Left cardiac atrium (tissue), 4 donors: ENCODE results near the gene REC8. TPM values are rescaled to one million over a fixed set of nuclear protein-coding genes. Genes with fewer than 3 reads are reported as not detected.
"Not testable (repeated sequence)": the region's sequence is repeated elsewhere in the genome, so short reads cannot be mapped to it uniquely, and the experiment has no call there.

Experiments used
- ATAC-seq, 2 donors: fragments of 200-7000 bp; cut with Tn5 transposase; one replicate each; pipeline ENCODE4 v1.9.1; 2020; ENCODE audit warnings: mild to moderate bottlenecking in 2 of 2, moderate library complexity in 2 of 2
- DNase-seq: peaks from one replicate; pipeline ENCODE4 v3.0.0-alpha.2; 2020
- intact Hi-C, 2 donors: fragments of 100-400 bp; cut with DNase I; formaldehyde crosslinking; loops; one replicate each; pipeline versions ENCODE4 v1.14.1 to v1.15.1; 2022 to 2023
- total RNA-seq, 2 donors: library from RNA; stranded (reverse); fragmentation: NEBNext Ultra II Directional; extraction: Animal tissue kit (Norgen Biotek cat#: 25700); gene quantifications; one replicate each; pipeline ENCODE4 v1.2.1, GENCODE V29; 2021
- donor health status: DM: no; HTN: yes; CAD: no.
- donor health status: DM: no; HTN: yes; CAD: no; lungs with severe emphysema.
- donor health status: DM: yes; HTN: yes; CAD: no.
- donor health status: Dilated cardiomyopathy.

The REC8 gene
- total RNA-seq, 2 donors from 2014 or later, result 8.4 to 8.9 TPM

DNA sequence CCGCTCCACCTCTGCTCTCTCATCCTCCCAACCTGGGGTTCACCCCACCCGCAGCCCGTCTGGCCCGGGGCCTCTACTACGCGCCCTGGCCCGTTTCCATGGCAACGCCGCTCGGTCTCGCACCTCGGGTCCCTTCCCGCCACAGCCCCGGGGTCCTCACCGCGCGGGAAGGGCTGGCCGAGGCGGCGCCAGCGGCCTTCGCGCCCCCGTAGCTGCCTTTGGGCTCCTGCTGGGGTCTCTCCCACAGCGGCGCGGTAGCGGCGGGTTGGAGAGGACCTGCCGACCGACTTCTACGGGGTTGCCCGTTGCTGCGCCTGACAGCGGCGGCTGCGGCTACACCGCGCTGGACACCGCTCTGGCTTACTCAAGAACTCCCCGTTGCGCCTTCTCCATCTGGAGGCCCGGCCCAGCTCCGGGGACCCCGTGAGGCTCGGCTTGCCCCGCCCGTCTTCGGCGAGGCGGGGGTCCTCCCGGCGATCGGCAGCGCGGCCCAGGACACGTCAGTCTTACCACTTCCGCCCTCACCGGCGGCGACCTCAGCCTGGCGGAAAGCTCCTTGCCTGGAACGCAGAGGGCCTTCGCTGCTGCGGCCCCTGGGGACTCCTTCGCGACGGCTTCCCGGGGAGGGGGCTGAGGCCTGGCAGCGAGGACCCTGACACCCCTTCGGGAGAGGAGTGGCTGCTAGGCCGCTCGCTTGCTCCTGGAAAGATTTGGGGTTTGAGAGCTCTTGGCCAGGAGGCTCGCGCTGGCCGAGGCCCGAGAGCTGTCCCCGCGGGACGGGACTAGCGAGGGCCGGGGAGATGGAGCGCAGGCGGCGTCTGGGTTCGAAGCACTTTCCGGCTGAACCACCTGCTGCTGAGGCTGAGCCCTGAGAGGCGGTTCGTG, 23.5 kb downstream of the REC8 start, which contains the start of gene TM9SF1:
TSS of gene TM9SF1 (minus strand) at position 256 of the 885 bp plus-strand sequence. CDS start 422 bp downstream, outside the sequence.
- peak; percentile 92 for DNase-seq
- intact Hi-C loops, result no loop called here
- peak; percentile 96 for ATAC-seq

DNA sequence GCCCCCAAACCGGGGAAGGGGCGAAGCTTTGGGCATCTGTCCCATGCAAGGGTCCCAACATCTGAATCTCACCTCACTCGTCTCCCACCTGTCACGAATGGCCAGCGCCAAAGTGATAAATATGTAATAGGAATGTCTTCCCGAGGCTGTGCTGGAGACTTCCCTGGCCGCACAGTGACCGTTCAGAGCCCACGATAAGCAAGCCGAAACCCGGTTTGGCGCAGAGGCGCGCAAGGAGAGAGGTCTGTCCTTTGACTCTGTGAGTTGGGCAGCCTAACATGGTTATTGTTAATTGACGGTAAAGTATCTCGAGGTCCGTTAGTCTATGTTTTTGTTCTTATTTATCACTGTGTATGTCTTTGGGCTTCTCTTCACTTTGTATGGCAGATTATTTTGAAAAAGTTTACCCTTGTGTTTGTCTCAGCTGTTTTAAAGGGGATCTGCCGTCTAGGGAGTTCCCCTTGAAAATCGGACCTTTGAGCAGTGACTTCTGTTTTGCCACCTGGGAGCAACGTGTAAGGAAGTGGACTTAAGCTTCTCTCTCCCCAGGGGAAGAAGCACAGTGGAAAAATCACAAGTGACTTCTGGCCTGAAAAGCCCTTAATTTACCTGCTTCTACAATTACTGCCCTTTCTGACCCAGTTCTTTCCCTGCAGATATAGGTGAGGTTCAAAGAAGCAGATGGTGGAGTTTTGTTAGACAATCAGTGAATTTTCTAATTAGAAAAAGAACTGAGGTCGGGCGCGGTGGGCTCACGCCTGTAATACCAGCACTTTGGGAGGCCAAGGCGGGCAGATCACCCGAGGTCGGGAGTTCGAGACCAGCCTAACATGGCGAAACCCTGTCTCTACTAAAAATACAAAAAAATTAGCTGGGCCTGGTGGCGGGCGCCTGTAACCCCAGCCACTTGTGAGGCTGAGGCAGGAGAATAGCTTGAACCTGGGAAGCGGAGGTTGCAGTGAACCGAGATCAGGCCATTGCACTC, 24.5 kb downstream of the REC8 start:
- peak; percentile 38 to 40 for ATAC-seq
- no peak for DNase-seq
- intact Hi-C loops, result no loop called here

DNA sequence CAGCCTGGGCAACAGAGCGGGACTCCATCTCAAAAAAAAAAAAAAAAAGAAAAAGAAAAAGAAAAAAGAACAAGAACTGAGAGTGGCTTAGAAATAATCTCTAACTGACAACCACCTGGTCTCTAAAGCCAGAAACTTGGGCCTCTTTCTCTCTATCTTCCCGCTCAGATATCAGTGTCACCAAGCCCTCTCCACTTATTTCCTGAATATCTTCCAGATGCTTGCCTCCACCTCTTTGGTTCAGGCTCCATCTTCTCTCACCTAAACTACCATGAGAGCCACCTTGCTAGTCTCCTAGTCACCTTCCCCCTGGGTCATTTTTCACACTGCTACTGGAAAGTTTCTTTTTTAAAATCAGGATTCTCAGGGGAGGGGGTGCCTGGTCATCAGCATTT, 25.2 kb downstream of the REC8 start:
- DNase-seq (no peak), ATAC-seq (no peak)
- intact Hi-C loops, result no loop called here

DNA sequence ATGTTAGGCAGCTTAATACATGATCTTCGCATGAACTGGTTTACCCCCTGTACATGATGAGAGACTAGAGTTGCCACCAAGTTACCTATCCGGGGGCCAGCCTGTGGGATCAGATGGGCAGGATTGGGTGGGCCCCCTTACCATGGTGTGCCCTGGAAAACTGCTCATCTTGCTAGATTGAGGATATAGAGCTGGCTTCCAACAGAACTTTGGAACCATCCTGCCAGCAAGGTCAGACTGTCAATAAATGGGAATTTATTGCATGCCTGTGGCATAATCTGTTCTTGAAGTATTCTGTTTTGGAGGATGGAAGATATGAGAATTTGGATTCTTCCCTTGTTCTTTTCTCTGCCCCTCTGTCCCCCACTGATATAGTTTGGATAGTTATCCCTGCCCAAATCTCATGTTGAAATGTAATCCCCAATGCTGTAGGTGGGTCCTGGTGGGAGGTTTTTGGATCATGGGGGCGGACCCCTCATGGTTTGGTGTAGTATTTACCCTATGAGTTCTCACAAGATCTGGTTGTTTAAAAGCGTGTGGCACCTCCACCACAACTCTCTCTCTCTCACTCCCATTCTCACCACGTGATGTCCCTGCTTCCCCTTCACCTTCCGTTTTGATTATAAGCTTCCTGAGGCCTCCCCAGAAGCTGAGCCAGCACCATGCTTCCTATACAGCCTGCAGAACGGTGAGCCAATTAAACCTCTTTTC, 27.1 kb downstream of the REC8 start:
- ATAC-seq (no peak), DNase-seq (no peak)
- intact Hi-C loops, result no loop called here

DNA sequence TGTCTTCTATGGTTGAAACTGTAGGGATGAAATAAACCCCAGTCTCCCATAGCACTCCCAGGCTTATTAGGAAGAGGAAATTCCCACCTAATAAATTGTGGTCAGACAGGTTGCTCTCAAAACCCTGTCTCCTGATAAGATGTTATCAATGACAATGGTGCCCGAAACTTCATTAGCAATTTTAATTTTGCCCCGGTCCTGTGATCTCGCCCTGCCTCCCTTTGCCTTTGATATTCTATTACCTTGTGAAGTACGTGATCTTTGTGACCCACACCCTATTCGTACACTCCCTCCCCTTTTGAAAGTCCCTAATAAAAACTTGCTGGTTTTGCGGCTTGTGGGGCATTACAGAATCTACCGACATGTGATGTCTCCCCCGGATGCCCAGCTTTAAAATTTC, 30.7 kb downstream of the REC8 start:
- intact Hi-C loops, DNase-seq, ATAC-seq: not testable (repeated sequence)

DNA sequence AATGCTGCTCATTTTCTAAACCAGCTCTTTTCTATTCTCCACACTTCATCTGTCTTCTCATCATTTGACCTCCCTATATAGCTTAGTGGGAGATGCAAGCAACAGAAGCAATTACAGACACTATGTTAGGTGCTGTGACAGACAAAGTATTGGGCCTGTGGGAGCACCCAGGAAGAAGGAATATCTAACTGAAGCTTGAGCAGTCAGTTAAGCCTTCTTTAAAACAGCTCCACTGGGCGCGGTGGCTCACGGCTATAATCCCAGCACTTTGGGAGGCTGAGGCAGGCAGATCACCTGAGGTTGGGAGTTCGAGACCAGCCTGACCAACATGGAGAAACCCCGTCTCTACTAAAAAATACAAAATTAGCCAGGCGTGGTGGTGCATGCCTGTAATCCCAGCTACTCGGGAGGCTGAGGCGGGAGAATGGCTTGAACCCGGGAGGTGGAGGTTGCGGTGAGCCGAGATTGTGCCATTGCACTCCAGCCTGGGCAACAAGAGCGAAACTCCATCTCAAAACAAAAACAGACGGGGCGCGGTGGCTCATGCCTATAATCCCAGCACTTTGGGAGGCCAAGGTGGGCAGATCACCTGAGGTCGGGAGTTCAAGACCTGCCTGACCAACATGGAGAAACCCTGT, 31.5 kb downstream of the REC8 start:
- intact Hi-C loops, ATAC-seq, DNase-seq: not testable (repeated sequence)

DNA sequence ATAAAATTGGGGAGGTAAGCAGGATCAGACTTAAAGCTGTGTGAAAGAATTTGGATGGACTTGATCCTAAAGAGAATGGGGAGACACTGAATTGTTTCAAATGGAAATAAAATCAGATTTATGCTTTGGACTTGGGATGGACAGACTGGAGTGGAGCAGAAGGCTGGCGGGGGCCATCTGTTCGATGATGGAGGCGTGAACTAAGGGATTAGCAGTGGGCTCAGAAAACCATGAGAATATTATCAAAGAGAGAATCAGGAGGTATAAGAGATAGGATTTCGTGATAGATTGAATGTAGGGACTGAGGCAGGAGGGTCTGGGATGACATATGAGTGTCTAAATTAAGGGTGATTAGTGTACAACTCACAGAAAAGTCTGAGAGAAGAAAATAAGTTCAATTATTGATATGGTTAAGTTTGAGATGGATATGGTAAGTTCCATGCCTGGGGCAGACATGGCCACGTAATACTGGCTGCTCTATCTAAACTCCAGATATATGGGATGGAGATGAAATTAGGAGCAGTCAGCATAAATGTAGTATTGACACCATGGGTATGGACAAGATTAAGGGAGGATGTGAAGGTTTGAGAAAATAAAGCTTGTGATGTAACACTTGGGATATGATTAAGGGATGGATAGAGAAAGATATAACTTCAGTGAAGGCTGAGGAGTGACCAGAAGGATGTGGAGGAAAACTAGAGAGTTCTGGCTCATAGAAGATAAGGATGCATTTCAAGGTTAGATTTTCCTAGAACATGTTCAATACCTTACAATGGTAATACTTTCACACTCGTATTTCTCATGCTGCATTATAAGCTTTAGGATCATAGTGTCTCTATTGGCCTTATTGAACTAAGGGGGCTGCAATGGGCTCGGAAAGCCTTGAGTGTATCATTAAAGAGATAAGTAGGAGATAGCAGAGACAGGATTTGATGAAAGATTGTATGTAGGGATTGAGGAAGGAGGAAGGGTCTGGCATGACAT, 32.6 kb downstream of the REC8 start:
- intact Hi-C loops, result no loop called here
- DNase-seq, result no peak
- ATAC-seq, result no peak

DNA sequence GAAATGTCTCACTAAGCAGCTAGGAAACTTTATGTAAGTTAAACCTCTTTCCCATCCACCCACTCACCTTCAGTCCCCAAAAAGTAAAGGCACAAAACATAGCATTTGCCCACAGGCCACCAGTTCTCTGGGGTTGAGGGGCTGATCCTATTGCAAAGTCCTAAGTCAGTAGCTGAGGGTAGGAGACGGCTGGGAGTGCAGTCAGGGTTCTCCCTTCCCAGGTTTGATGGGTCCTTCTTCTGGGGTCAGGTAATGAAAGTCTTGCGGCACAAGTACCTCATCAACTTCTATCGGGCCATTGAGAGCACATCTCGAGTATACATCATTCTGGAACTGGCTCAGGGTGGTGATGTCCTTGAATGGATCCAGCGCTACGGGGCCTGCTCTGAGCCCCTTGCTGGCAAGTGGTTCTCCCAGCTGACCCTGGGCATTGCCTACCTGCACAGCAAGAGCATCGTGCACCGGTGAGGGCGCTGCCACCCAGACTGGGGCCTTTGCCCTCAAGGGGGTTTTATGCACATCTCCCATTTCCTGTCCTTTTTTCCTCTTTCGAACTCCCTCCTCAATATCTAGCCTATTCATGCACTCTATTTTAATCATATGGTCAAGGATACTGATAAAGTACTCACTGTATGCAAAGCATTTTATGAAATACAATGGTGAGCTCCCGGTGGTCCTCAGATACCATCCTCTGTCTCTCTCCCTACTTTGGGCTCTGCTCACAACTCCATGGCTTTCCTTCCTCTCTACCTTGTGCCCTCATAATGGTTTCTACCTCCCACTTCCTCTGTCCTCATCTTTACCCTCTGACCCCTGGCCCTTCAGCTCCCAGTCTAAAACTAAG, 34.6 kb downstream of the REC8 start:
- no peak for DNase-seq
- no peak for ATAC-seq
- intact Hi-C loops, result no loop called here

DNA sequence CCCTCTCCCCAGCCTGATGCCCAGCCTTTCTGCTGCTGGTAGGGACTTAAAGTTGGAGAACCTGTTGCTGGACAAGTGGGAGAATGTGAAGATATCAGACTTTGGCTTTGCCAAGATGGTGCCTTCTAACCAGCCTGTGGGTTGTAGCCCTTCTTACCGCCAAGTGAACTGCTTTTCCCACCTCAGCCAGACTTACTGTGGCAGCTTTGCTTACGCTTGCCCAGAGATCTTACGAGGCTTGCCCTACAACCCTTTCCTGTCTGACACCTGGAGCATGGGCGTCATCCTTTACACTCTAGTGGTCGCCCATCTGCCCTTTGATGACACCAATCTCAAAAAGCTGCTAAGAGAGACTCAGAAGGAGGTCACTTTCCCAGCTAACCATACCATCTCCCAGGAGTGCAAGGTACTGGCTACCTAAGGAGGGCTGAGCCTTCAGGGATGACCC, 35.2 kb downstream of the REC8 start:
- intact Hi-C loops, result no loop called here
- ATAC-seq (no peak), DNase-seq (no peak)

DNA sequence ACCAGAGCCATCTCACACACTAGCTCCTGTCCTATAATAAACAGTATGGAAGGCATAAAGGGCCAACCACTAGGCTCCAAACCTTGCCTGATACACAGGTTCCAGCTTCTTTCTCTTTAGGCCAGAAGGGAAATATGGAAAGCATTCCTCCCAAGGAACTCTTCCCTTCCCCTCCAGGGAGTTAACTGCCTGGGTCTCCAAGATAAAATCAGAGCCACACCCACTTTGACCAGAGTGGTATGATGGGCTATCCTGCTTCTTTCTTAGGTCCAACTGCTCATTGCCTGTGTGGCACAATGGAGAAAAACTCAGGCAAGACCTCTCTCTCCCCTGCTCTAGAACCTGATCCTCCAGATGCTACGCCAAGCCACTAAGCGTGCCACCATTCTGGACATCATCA, 35.7 kb downstream of the REC8 start:
- ATAC-seq, result no peak
- intact Hi-C loops, result no loop called here
- no peak for DNase-seq

DNA sequence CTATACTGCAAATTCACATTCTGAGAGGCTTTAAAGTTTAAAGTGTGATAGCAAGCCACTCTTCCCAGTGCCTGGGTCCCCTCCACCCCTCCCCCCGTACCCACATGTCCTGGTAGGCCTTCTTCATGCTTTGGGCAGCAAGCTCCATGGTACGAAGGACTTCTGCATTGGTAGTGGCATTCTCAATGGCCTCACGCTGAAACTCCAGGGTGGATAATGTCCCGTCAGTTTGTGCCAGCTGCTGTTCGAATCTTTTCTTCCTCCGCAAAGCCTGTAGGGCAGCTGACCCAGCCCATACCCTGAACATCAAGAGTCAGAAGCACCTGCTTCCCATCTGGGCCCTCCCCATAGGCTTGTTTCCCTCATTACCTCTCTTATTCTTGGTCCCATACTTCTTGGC, 39.4 kb downstream of the REC8 start:
- DNase-seq, result no peak
- intact Hi-C loops, result no loop called here
- ATAC-seq, result no peak

DNA sequence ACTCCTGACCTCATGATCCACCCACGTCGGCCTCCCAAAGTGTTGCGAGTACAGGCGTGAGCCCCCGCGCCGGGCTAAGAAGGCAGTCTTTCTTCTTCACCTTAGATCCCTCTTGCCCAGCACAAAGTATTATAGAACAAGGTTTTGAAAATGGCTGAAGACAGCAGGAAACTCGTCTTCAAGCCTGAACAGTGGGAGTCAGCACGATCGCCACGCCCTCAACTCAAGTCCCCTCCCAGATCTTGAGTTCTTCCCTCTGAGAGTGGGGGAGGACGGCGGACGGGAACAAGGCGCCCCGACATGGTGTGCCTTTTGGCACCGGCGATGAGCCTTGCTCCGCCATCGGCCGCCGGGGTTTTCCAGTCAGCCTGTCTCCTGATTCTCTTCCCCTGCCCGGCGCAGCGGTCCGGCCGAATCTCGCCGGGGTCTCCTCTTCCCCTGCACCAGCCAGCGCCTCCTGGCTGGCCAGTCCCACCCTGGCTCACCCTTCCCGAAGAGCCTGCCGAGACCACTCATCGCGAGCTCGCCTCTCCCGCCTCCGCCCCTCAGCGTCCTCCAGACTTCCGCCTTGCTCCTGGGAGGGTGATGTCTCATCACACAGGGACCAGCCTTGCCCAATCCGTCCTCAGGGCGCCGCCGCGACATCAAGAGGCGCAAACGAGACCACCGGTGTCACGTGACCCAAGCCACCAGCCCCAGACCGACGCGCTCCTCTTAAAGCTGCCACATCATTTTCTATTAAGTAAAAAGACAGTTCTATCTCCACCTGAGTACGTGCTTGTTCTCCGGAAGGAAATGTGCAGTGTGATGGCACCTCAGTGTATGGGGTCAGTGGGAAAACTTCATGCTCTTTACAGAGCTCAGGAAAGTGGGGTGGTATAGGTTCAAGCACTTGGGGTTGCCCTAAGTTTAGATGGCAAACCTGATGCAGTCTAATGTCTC, 41.3 kb downstream of the REC8 start, which contains the start of gene CHMP4A:
TSS of gene CHMP4A (minus strand) at position 565 of the 942 bp plus-strand sequence. CDS start at position 516, 49 bp downstream.
- peak; percentile 93 to 95 for ATAC-seq
- peak; percentile 99 for DNase-seq
- intact Hi-C loops, result no loop called here

DNA sequence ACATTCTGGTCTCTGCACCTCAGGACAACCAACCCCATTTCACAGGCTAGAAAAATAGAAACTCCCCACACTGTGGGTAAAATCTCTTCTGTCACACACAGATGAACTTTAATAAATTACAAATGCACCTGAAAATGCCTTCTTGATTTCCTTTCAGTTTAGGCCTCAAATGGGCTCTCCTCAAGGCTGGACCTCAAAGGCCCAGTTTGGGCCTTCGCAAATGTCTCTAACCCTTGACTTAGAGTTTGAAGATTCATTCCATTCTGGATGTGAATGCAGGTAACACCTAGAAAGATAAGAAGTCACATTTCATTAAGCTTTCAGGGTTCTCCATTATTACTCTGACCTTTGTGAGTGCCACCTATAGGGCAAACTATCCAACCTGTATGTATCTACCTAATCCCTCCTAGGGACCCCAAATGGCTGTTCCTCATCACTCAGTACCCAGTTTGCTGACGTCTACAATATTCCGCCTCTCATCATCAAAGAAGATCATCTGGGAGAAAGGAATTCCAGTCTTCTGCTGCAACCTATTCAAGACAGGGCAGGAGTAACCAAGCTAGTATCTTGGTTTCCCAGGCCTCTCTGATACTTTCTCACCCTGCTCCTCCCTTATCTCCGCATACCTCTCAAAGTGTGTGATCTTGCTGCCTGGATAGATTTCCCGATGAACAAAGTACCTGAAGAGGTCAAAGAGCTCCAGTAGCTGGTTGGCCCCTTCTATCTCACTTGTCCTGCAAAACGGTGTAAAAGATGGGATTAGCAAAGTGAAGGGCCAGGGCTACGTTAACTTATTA, 42.2 kb downstream of the REC8 start:
- intact Hi-C loops, result no loop called here

DNA sequence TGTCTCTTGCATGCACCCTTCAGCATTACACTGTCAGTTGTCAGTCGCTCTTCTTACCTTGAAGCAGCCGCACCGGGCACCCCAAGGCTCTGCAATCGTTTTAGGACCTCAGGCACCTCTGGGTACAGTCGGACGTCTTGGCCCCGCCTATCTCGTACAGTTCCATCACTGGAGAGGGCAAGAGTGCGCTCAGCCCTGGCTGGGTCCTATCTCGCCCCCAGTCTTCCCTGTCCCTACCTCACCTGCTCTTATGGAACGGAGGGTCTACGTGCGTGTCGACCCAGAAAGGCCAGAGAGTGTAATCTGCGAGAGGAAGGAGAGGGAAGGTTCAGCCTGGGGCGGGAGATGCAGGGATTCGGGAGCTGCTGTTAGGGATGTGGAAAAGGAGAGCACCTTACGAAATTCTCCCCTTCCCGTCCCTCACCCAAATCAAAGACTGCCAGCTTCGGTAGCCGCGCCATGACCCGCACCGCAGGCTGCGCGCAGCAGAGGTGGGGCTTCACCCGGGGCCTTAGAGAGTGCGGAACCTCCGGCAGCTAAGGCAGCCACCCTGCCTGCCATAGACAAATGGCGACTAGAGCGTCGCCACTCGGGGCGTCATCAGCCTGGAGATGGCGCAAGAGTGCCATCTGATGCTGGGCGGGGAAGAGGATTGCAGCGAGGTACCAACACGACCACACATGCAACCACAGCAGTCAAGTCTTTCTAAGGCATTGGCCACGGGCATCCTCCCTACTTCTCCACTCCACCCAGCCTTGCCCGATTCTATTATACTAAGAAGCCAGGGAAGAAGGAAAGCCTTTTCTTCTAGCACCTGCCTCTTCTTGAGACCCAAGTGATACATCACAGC, 43.8 kb downstream of the REC8 start, which contains the start of gene MDP1:
TSS of gene MDP1 (minus strand) at position 572 of the 850 bp plus-strand sequence. CDS start at position 461, 111 bp downstream.
- ATAC-seq, result peak; percentile 74 to 80
- intact Hi-C loops, result no loop called here

More for the DNA sequence above, 42.2 kb downstream of the REC8 start:
- no peak for DNase-seq
- ATAC-seq, result no peak

More for the DNA sequence above, 43.8 kb downstream of the REC8 start, which contains the start of gene MDP1:
- peak; percentile 89 for DNase-seq
